A549 (cell line): ENCODE measurements around the gene SBNO2.

Experiments
- CHD4 ChIP-seq: fragments of 200-600 bp; sonication (generic); IDR thresholded peaks from 2 replicates; pipeline ENCODE4 v1.6.1; 2016; ENCODE audit warnings: antibody characterized with exemption, mild to moderate bottlenecking, borderline replicate concordance
- ESRRA ChIP-seq: fragments of 150-350 bp; IDR thresholded peaks from 2 replicates; pipeline ENCODE4 v1.6.1; 2014; ENCODE audit warnings: mild to moderate bottlenecking, low read length, borderline replicate concordance
- HDAC2 ChIP-seq: fragments of 200-600 bp; sonication (generic); IDR thresholded peaks from 2 replicates; pipeline ENCODE4 v1.6.1; 2016
- HOXA7 ChIP-seq: fragments of 250-450 bp; sonication (Bioruptor Pico); IDR thresholded peaks from 2 replicates; pipeline ENCODE4 v1.5.0; 2020; ENCODE audit warnings: mild to moderate bottlenecking, moderate library complexity
- KDM1A ChIP-seq: fragments of 200-600 bp; sonication (generic); IDR thresholded peaks from 2 replicates; pipeline ENCODE4 v1.6.1; 2016; ENCODE audit warnings: low read depth, mild to moderate bottlenecking
- PHF8 ChIP-seq: fragments of 200-600 bp; sonication (generic); IDR thresholded peaks from 2 replicates; pipeline ENCODE4 v1.6.1; 2016; ENCODE audit warnings: low read depth, mild to moderate bottlenecking, antibody characterized with exemption, moderate library complexity, borderline replicate concordance
- POLR2A ChIP-seq: IDR thresholded peaks from 2 replicates; pipeline ENCODE4 v1.6.1; 2012; ENCODE audit warnings: mild to moderate bottlenecking, low read length
- POLR2AphosphoS2 ChIP-seq: conservative IDR thresholded peaks from 2 replicates; pipeline ENCODE4 v1.6.1; 2012; ENCODE audit warnings: low read length, improper control_type of control experiment, inconsistent platforms
- RFX5 ChIP-seq: fragments of 450-650 bp; IDR thresholded peaks from 2 replicates; pipeline ENCODE4 v1.7.1; 2014; ENCODE audit warnings: antibody characterized with exemption, mild to moderate bottlenecking, moderate library complexity
- TF ChIP-seq, protein P1 (sequence below): fragments of >200 bp; sonication (Bioruptor Twin); formaldehyde crosslinking; IDR thresholded peaks from 3 replicates; pipeline ENCODE4 v1.5.1; 2016
- TF ChIP-seq, protein P2 (sequence below): fragments of 250-450 bp; sonication (Bioruptor Pico); IDR thresholded peaks from 2 replicates; pipeline ENCODE4 v1.5.0; 2021; ENCODE audit warnings: mild to moderate bottlenecking, moderate library complexity, borderline replicate concordance
- TF ChIP-seq, protein P3 (sequence below): IDR thresholded peaks from 2 replicates; pipeline ENCODE4 v1.6.1; 2012
- TF ChIP-seq, protein P4 (sequence below): IDR thresholded peaks from 2 replicates; pipeline ENCODE4 v1.6.1; 2012; ENCODE audit warnings: low read depth, borderline replicate concordance

DNA sequence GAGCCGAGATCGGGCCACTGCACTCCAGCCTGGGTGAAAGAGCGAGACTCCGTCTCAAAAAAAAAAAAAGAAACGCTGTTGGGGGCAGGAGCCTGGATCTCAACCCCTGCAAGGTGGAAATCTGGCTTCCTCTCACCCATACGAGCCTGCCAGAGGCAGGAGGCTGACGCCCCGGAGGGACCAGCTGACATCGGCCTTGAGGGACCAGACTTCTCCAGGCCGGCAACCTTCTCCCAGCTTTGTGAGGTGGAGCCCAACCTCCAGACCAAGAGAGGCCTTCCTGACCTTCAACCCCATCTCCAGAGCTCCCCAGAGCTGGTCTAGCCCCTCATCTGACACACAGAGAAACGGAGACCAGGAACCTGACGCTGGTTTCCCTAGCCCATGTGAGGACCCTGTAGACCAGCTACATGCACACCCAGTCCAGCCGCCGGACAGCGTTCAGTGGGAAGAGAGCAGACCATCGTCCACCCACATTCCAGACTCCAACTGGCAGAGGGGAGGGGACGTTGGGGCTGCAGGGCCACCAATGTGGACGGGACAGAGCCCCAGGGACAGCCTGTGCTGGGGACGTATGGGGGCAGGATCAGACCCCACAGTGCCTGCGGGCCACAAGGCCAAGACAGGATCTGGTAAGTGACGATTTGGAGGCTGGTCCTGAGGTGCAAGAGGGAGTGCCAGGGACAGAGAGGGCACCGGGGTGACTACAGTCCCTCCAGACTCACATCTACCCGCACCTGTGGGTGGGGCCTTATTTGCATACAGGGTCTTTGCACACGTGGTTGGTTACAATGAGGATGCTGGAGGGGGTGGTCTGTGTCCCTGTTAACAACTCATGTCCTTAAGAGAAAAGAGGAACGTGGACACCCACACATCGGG, 11.4 kb downstream of the SBNO2 start:
- TF ChIP-seq, protein P1, sequence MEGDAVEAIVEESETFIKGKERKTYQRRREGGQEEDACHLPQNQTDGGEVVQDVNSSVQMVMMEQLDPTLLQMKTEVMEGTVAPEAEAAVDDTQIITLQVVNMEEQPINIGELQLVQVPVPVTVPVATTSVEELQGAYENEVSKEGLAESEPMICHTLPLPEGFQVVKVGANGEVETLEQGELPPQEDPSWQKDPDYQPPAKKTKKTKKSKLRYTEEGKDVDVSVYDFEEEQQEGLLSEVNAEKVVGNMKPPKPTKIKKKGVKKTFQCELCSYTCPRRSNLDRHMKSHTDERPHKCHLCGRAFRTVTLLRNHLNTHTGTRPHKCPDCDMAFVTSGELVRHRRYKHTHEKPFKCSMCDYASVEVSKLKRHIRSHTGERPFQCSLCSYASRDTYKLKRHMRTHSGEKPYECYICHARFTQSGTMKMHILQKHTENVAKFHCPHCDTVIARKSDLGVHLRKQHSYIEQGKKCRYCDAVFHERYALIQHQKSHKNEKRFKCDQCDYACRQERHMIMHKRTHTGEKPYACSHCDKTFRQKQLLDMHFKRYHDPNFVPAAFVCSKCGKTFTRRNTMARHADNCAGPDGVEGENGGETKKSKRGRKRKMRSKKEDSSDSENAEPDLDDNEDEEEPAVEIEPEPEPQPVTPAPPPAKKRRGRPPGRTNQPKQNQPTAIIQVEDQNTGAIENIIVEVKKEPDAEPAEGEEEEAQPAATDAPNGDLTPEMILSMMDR: no peak
- TF ChIP-seq HDAC2 (no peak), POLR2AphosphoS2 (no peak), POLR2A (no peak), KDM1A (no peak), RFX5 (no peak), CHD4 (no peak), PHF8 (no peak), ESRRA (no peak), HOXA7 (CRISPR knock-in tag) (no peak)
- TF ChIP-seq, protein P2, sequence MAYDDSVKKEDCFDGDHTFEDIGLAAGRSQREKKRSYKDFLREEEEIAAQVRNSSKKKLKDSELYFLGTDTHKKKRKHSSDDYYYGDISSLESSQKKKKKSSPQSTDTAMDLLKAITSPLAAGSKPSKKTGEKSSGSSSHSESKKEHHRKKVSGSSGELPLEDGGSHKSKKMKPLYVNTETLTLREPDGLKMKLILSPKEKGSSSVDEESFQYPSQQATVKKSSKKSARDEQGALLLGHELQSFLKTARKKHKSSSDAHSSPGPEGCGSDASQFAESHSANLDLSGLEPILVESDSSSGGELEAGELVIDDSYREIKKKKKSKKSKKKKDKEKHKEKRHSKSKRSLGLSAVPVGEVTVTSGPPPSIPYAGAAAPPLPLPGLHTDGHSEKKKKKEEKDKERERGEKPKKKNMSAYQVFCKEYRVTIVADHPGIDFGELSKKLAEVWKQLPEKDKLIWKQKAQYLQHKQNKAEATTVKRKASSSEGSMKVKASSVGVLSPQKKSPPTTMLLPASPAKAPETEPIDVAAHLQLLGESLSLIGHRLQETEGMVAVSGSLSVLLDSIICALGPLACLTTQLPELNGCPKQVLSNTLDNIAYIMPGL (CRISPR knock-in tag): no peak
- TF ChIP-seq, protein P3, sequence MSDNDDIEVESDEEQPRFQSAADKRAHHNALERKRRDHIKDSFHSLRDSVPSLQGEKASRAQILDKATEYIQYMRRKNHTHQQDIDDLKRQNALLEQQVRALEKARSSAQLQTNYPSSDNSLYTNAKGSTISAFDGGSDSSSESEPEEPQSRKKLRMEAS: no peak
- TF ChIP-seq, protein P4, sequence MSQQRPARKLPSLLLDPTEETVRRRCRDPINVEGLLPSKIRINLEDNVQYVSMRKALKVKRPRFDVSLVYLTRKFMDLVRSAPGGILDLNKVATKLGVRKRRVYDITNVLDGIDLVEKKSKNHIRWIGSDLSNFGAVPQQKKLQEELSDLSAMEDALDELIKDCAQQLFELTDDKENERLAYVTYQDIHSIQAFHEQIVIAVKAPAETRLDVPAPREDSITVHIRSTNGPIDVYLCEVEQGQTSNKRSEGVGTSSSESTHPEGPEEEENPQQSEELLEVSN: no peak
